Stomach smooth muscle (tissue), 2 donors: ENCODE data around the gene C11orf21.
A peak's percentile ranks its signal among the peaks of the same experiment; 100 is the strongest.
"Not testable (repeated sequence)": the region's sequence is repeated elsewhere in the genome, so short reads cannot be mapped to it uniquely, and the experiment has no call there.

ENCODE experiments used
- H3K27ac ChIP-seq: one replicate; pipeline ENCODE4 v1.7.0; 2013; ENCODE audit warnings: mild to moderate bottlenecking, low read length, inconsistent platforms
- H3K27me3 ChIP-seq, 2 donors: one replicate each; pipeline ENCODE4 v1.7.0; 2013; ENCODE audit warnings: low read length in 2 of 2; ENCODE audit not compliant: insufficient read depth in 2 of 2, control insufficient read depth in 1 of 2
- H3K36me3 ChIP-seq, 2 donors: one replicate each; pipeline ENCODE4 v1.7.0; 2013; ENCODE audit warnings: low read length in 2 of 2; ENCODE audit not compliant: control insufficient read depth in 2 of 2, insufficient read depth in 2 of 2
- H3K4me1 ChIP-seq: one replicate; pipeline ENCODE4 v1.7.0; 2013; ENCODE audit warnings: low read length; ENCODE audit not compliant: control insufficient read depth, insufficient read depth
- H3K4me3 ChIP-seq, 2 donors: one replicate each; pipeline ENCODE4 v1.7.0; 2013; ENCODE audit warnings: low read length in 2 of 2
- H3K9ac ChIP-seq, 2 donors: one replicate each; pipeline ENCODE4 v1.7.0; 2013; ENCODE audit warnings: low read length in 2 of 2, mild to moderate bottlenecking in 1 of 2
- H3K9me3 ChIP-seq, 2 donors: one replicate each; pipeline ENCODE4 v1.7.0; 2013; ENCODE audit warnings: low read length in 2 of 2; ENCODE audit not compliant: control insufficient read depth in 2 of 2
- donor health status: healthy.
- donor health status: Pancreatic carcinoma.

Gene C11orf21

GRCh38 chr11:2301631-2302305 lies at the start of gene C11orf21, which contains the start of gene TSPAN32:
Gene C11orf21 (minus strand): TSS chr11:2301918. CDS start chr11:2301808, 110 bp downstream.
Gene TSPAN32 (plus strand): TSS chr11:2302013. CDS start chr11:2302150, 137 bp downstream.
- H3K9me3 ChIP-seq, result no peaks in the 10 kb centered on the region
- H3K27me3 ChIP-seq, result no peaks in the 10 kb centered on the region
- no peaks in the 10 kb centered on the region for H3K36me3 ChIP-seq
- peak within 1 kb of the TSS in 1 of 2 donors; percentile 22 for H3K9ac ChIP-seq
- H3K4me1 ChIP-seq, result peaks cover 40% of the 10 kb centered on the region
- no peak within 1 kb of the TSS for H3K4me3 ChIP-seq
- no peak within 1 kb of the TSS for H3K27ac ChIP-seq

GRCh38 chr11:2348986-2349385 lies 47.3 kb upstream of the C11orf21 start:
- Histone ChIP-seq H3K9ac (no peak overlapping the region), H3K9me3 (peaks cover 0 to 9% of the 10 kb centered on the region in 2 donors), H3K36me3 (no peaks in the 10 kb centered on the region), H3K27me3 (no peaks in the 10 kb centered on the region), H3K27ac (no peak overlapping the region), H3K4me3 (no peak overlapping the region), H3K4me1 (peaks cover 4% of the 10 kb centered on the region)

DNA sequence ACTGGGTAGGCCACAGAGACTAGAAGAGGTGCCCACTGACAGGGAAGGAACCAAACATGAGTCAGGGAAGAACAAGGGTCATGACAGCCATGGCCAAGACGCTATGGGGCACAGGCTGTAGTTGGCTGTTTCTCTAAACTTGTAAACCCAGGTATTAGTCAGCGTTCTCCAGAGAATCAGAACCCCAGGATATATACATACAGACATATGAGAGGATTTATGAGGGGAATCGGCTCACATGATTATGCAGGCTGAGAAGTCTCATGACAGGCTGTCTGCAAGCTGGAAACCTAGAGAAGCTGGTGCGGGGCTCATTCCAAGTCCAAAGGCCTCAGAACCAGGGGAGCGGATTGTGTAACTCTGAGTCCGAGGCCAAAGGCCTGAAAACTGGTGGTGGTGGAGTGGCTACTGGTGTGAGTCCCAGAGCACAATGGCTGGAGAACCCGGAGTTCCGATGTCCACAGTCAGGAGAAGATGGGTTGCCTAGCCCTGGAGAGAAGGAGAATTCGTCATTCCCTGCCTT lies 45.7 kb upstream of the C11orf21 start:
- no peak overlapping the region for H3K4me3 ChIP-seq
- H3K9me3 ChIP-seq, result peaks cover 0 to 9% of the 10 kb centered on the region in 2 donors
- H3K36me3 ChIP-seq, result no peaks in the 10 kb centered on the region
- H3K27me3 ChIP-seq, result no peaks in the 10 kb centered on the region
- H3K4me1 ChIP-seq, result peaks cover 4% of the 10 kb centered on the region
- no peak overlapping the region for H3K9ac ChIP-seq
- no peak overlapping the region for H3K27ac ChIP-seq

DNA sequence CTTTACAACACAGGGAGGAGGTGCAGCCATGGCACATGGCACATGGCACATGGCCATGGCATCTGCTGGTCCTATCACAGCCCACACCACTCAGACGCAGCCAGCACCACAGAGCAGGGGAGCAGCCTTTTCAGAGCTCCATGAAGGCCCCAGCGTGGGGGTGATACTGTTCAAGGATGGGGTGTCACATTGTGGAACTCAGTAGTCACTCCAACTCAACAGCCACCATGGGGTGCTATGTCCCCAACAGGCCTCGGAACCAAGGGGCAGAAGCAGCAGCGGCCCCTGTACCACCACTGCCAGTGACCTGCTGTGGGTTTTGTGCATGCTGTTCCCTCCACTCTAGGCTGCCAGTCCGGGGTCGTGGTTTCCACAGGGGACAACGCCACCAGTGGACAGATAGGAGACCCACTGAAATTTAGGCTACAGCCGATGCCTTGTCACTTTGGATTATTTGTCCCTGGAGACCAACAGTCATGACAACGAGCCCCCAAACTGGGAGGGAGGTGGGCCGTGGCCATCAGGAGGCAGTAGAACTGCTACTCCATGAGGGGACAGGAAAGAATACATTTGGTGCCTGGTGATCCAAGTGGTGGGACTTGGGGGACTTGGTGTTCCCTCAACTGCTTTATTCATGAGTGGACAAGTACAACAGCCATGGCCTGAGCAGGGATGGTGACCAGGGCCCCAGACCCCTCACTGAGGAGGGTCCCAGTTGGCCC lies 45.0 kb upstream of the C11orf21 start:
- Histone ChIP-seq H3K27ac (no peak overlapping the region), H3K27me3 (no peaks in the 10 kb centered on the region), H3K36me3 (no peaks in the 10 kb centered on the region), H3K4me3 (no peak overlapping the region), H3K9me3 (peaks cover 0 to 9% of the 10 kb centered on the region in 2 donors), H3K4me1 (peaks cover 4% of the 10 kb centered on the region), H3K9ac (no peak overlapping the region)

GRCh38 chr11:2346014-2346413 lies 44.3 kb upstream of the C11orf21 start:
- no peak overlapping the region for H3K27ac ChIP-seq

DNA sequence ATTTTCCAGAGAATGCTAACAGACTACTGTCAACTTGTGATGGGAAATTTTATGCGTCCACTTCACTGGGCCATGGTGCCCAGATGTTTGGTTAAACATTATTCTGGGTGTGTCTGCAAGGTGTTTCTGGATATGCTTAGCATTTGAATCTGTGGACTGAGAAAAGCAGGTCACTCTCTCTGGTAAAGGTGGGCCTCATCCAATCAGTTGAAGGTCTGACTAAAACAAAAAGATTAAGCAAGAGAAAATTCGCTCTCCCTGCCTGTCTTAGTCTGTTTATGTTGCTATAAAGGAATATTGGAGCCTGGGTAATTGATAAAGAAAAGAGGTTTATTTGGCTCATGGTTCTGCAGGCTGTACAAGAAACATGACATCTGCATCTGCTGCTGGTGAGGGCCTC lies 43.3 kb upstream of the C11orf21 start:
- H3K9me3 ChIP-seq, result peaks cover 0 to 9% of the 10 kb centered on the region in 2 donors
- no peaks in the 10 kb centered on the region for H3K27me3 ChIP-seq
- peaks cover 4% of the 10 kb centered on the region for H3K4me1 ChIP-seq
- H3K27ac ChIP-seq, result no peak overlapping the region
- no peak overlapping the region for H3K4me3 ChIP-seq
- H3K36me3 ChIP-seq, result no peaks in the 10 kb centered on the region
- H3K9ac ChIP-seq, result no peak overlapping the region

More at GRCh38 chr11:2346014-2346413, 44.3 kb upstream of the C11orf21 start:
- Histone ChIP-seq H3K4me3 (no peak overlapping the region), H3K9me3 (peaks cover 0 to 9% of the 10 kb centered on the region in 2 donors), H3K4me1 (peaks cover 4% of the 10 kb centered on the region), H3K27me3 (no peaks in the 10 kb centered on the region), H3K9ac (no peak overlapping the region), H3K36me3 (no peaks in the 10 kb centered on the region)

DNA sequence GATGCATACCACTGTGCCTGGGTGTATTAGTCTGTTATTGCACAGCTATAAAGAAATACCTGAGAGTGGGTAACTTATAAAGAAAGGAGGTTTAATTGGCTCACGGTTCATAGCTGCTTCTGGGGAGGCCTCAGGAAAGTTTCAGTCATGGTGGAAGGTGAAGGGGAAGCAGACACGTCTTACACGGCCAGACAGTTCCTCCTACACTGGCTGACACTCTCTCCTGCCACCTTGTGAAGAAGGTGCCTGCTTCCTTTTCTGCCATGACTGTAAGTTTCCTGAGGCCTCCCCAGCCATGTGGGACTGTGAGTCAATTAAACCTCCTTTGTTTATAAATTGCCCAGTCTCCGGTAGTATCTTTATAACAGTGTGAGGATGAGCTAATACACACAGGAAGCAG lies 41.8 kb upstream of the C11orf21 start:
- H3K27me3 ChIP-seq, result no peaks in the 10 kb centered on the region

DNA sequence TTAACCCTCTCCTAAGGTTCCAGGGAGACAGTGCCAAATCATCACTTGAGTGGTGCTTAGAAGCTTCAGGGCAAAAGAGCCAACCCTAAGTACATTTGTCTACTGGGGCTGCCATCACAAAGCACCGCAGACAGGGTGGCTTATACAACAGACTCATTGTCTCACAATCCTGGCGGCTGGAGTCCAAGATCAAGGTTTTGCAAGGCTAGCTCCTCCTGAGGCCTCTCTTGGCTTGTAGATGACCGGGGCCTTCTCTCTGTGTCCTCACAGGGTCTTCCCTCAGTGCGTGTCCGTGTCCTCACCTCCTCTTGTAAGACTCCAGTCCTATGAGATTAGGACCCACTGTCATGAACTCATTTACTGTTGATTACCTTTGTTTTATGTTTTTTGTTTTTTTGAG lies 41.3 kb upstream of the C11orf21 start:
- Histone ChIP-seq H3K9me3 (no peaks in the 10 kb centered on the region), H3K4me3 (no peak overlapping the region), H3K27me3 (no peaks in the 10 kb centered on the region), H3K36me3 (no peaks in the 10 kb centered on the region), H3K4me1 (peaks cover 4% of the 10 kb centered on the region), H3K9ac (no peak overlapping the region), H3K27ac (no peak overlapping the region)

More for the DNA sequence above, 41.8 kb upstream of the C11orf21 start:
- no peaks in the 10 kb centered on the region for H3K36me3 ChIP-seq
- H3K9ac ChIP-seq, result no peak overlapping the region
- no peak overlapping the region for H3K27ac ChIP-seq
- no peak overlapping the region for H3K4me3 ChIP-seq
- H3K4me1 ChIP-seq, result peaks cover 4% of the 10 kb centered on the region
- H3K9me3 ChIP-seq, result no peaks in the 10 kb centered on the region

GRCh38 chr11:2342557-2342956 lies 40.8 kb upstream of the C11orf21 start:
- no peak overlapping the region for H3K27ac ChIP-seq
- H3K4me1 ChIP-seq, result peaks cover 4% of the 10 kb centered on the region
- no peak overlapping the region for H3K9ac ChIP-seq
- no peaks in the 10 kb centered on the region for H3K9me3 ChIP-seq
- no peak overlapping the region for H3K4me3 ChIP-seq
- no peaks in the 10 kb centered on the region for H3K36me3 ChIP-seq
- no peaks in the 10 kb centered on the region for H3K27me3 ChIP-seq

DNA sequence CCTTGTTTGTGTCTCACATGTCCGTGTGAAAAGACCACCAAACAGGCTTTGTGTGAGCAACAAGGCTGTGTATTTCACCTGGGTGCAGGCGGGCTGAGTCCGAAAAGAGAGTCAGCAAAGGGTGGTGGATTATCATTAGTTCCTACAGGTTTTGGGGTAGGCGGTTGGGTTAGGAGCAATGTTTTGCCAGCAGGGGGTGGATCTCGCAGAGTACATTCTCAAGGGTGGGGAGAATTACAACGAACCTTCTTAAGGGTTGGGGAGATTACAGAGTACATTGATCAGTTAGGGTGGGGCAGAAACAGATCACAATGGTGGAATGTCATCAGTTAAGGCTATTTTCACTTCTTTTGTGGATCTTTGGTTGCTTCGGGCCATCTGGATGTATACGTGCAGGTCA lies 37.0 kb upstream of the C11orf21 start:
- not testable (repeated sequence) for H3K4me3 ChIP-seq, H3K36me3 ChIP-seq, H3K9ac ChIP-seq, H3K4me1 ChIP-seq, H3K27me3 ChIP-seq, H3K9me3 ChIP-seq, H3K27ac ChIP-seq

DNA sequence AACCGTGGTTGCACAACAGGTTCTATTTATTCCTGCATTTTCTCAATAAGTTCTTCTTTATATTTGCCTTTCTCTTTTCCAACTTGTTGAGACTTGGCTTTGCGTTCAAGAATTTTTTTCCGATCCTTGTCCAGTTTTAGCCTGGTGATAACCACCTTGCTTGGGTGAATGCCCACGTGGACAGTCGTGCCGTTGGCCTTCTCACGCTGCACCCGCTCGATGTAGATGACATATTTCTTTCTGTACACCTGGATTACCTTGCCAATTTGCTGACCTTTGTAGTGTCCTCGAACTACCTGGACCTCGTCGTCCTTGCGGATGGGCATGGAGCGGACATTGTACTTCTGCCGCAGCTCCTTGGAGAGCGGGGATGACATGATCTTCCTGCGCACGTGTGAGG lies 33.6 kb upstream of the C11orf21 start:
- not testable (repeated sequence) for H3K4me1 ChIP-seq, H3K36me3 ChIP-seq, H3K9me3 ChIP-seq, H3K9ac ChIP-seq, H3K27ac ChIP-seq, H3K27me3 ChIP-seq, H3K4me3 ChIP-seq
